Fibroblast of lung (primary cell): ENCODE measurements around the gene TPX2. TPM values are rescaled to one million over a fixed set of nuclear protein-coding genes. Genes with fewer than 3 reads are reported as not detected.

Experiments used
- DNase-seq, 2 donors: peaks; one replicate each; pipeline versions ENCODE4 v3.0.0 to v3.0.0-alpha.2; 2010; ENCODE audit warnings: low read depth in 2 of 2
- H2AFZ ChIP-seq: 2 replicates; pipeline ENCODE4 v1.5.1; 2012; ENCODE audit warnings: low read length, control low read depth, inconsistent platforms
- H3K27ac ChIP-seq: 2 replicates; pipeline ENCODE4 v1.5.1; 2011; ENCODE audit warnings: low read length, control low read depth; ENCODE audit not compliant: insufficient read depth
- H3K27me3 ChIP-seq: 2 replicates; pipeline ENCODE4 v1.5.1; 2011; ENCODE audit warnings: mild to moderate bottlenecking, low read length; ENCODE audit not compliant: control insufficient read depth, insufficient read depth
- H3K36me3 ChIP-seq: 2 replicates; pipeline ENCODE4 v1.5.1; 2011; ENCODE audit warnings: low read length; ENCODE audit not compliant: control insufficient read depth, insufficient read depth
- H3K4me1 ChIP-seq: 2 replicates; pipeline ENCODE4 v1.5.1; 2011; ENCODE audit warnings: low read length; ENCODE audit not compliant: control insufficient read depth, insufficient read depth; ENCODE audit errors: extremely low read depth
- H3K4me2 ChIP-seq: 2 replicates; pipeline ENCODE4 v1.5.1; 2011; ENCODE audit warnings: low read length, control low read depth; ENCODE audit not compliant: insufficient read depth; ENCODE audit errors: extremely low read depth
- H3K4me3 ChIP-seq, 4 experiments: fragments of 200-600 bp in 1 of 4; sonication (generic) in 1 of 4; replicated peaks in 1 of 4; 2 replicates each; pipeline ENCODE4 v1.5.1; 2011 to 2016; ENCODE audit warnings: low read length in 4 of 4, low read depth in 3 of 4, mild to moderate bottlenecking in 3 of 4, control low read depth in 2 of 4, inconsistent platforms in 1 of 4, mixed read lengths in 1 of 4; ENCODE audit not compliant: insufficient read depth in 1 of 4; ENCODE audit errors: control extremely low read depth in 1 of 4
- H3K79me2 ChIP-seq: 2 replicates; pipeline ENCODE4 v1.5.1; 2012; ENCODE audit warnings: mild to moderate bottlenecking, low read length, inconsistent platforms; ENCODE audit not compliant: control insufficient read depth, insufficient read depth
- H3K9ac ChIP-seq: 2 replicates; pipeline ENCODE4 v1.5.1; 2011; ENCODE audit warnings: mild to moderate bottlenecking, low read length, control low read depth; ENCODE audit not compliant: insufficient read depth
- H3K9me3 ChIP-seq: 2 replicates; pipeline ENCODE4 v1.5.1; 2012; ENCODE audit warnings: low read depth, low read length; ENCODE audit not compliant: control insufficient read depth, insufficient read depth
- H4K20me1 ChIP-seq: 2 replicates; pipeline ENCODE4 v1.5.1; 2011; ENCODE audit warnings: low read length; ENCODE audit not compliant: control insufficient read depth, insufficient read depth; ENCODE audit errors: extremely low read depth
- CTCF ChIP-seq, 2 donors: IDR thresholded peaks in 1 of 2; conservative IDR thresholded peaks in 1 of 2; 1 replicate in 1 of 2; 2 replicates in 1 of 2; pipeline ENCODE4 v1.5.1; 2011 to 2012; ENCODE audit warnings: low read length in 2 of 2, control low read depth in 1 of 2, inconsistent platforms in 1 of 2, low read depth in 1 of 2, mild to moderate bottlenecking in 1 of 2
- EZH2 ChIP-seq: IDR thresholded peaks from 2 replicates; pipeline ENCODE4 v1.5.1; 2012; ENCODE audit warnings: low read length, control low read depth, mild to moderate bottlenecking; ENCODE audit errors: missing control alignments
- polyA plus RNA-seq, 2 donors: library from polyadenylated mRNA; depleted of rRNA in 1 of 2; stranded (reverse) in 1 of 2; unstranded in 1 of 2; fragments of >200 nt; gene quantifications; 2 replicates each; pipeline ENCODE4 v1.2.1, GENCODE V29; 2011 to 2012; ENCODE audit warnings: missing spikeins in 1 of 2
- total RNA-seq: library from RNA; depleted of rRNA; stranded (reverse); fragments of >200 nt; gene quantifications from 2 replicates; pipeline ENCODE4 v1.2.1, GENCODE V29; 2014

Gene TPX2
- total and polyA plus RNA-seq, 2 donors (not counting 1 experiment from before 2014, with no cell fraction given) = 19.9 to 21.0 TPM

GRCh38 chr20:31790401-31790800 is 51.3 kb downstream of the TPX2 start:
- DNase-seq = peak in 1 of 2 donors; percentile 51
- no peak overlapping the region for H3K4me2 ChIP-seq
- no peak overlapping the region for H2AFZ ChIP-seq
- TF ChIP-seq EZH2 = no peak
- no peak for TF ChIP-seq CTCF (conservative IDR thresholded peaks at IDR 0.05 in 1 of 2, IDR thresholded peaks at IDR 0.05 in 1 of 2; ENCODE audit: low read depth in 1 of 2, low read length in 2 of 2)
- no peaks in the 10 kb centered on the region for H4K20me1 ChIP-seq
- H3K9me3 ChIP-seq = no peaks in the 10 kb centered on the region
- no peaks in the 10 kb centered on the region for H3K79me2 ChIP-seq
- no peak overlapping the region for H3K27ac ChIP-seq
- H3K4me3 ChIP-seq = no peak overlapping the region
- H3K4me1 ChIP-seq = peaks cover 3% of the 10 kb centered on the region
- H3K9ac ChIP-seq = no peak overlapping the region
- H3K27me3 ChIP-seq = no peaks in the 10 kb centered on the region
- H3K36me3 ChIP-seq = peaks cover 2% of the 10 kb centered on the region

- no peak overlapping the region for H3K4me2 ChIP-seq
- no peak overlapping the region for H3K4me3 ChIP-seq
- H3K27me3 ChIP-seq = no peaks in the 10 kb centered on the region
- no peak for DNase-seq
- no peaks in the 10 kb centered on the region for H3K9me3 ChIP-seq
- H4K20me1 ChIP-seq = no peaks in the 10 kb centered on the region
- peaks cover 3% of the 10 kb centered on the region for H3K36me3 ChIP-seq
- H3K79me2 ChIP-seq = no peaks in the 10 kb centered on the region
- H2AFZ ChIP-seq = no peak overlapping the region
- no peak overlapping the region for H3K9ac ChIP-seq
- H3K4me1 ChIP-seq = no peaks in the 10 kb centered on the region
- TF ChIP-seq EZH2 = no peak
- TF ChIP-seq CTCF (conservative IDR thresholded peaks at IDR 0.05 in 1 of 2, IDR thresholded peaks at IDR 0.05 in 1 of 2; ENCODE audit: low read depth in 1 of 2, low read length in 2 of 2) = no peak
- H3K27ac ChIP-seq = no peak overlapping the region
These were observed 58.3 kb downstream of the TPX2 start for GRCh38 chr20:31797364-31797763.

GRCh38 chr20:31801508-31801907 is 62.4 kb downstream of the TPX2 start:
- no peaks in the 10 kb centered on the region for H3K27me3 ChIP-seq
- no peak overlapping the region for H3K27ac ChIP-seq
- H3K4me1 ChIP-seq = no peaks in the 10 kb centered on the region
- no peaks in the 10 kb centered on the region for H3K79me2 ChIP-seq
- TF ChIP-seq EZH2 (no peak), CTCF (conservative IDR thresholded peaks at IDR 0.05 in 1 of 2, IDR thresholded peaks at IDR 0.05 in 1 of 2; ENCODE audit: low read depth in 1 of 2, low read length in 2 of 2) (no peak)
- H3K36me3 ChIP-seq = peaks cover 7% of the 10 kb centered on the region
- H3K9ac ChIP-seq = no peak overlapping the region
- no peak overlapping the region for H3K4me3 ChIP-seq
- H3K4me2 ChIP-seq = no peak overlapping the region
- DNase-seq = no peak
- H4K20me1 ChIP-seq = no peaks in the 10 kb centered on the region
- H2AFZ ChIP-seq = no peak overlapping the region
- H3K9me3 ChIP-seq = no peaks in the 10 kb centered on the region
